Thymus (tissue), 11 donors: ENCODE data around the gene MTMR8. TPM values are rescaled to one million over a fixed set of nuclear protein-coding genes. Genes with fewer than 3 reads are reported as not detected.

Experiments
- DNase-seq, 9 donors: peaks; one replicate each; pipeline ENCODE4 v3.0.0-alpha.2; 2013; ENCODE audit warnings: low spot score in 9 of 9, low read depth in 6 of 9, missing footprints in 1 of 9
- H3K27ac ChIP-seq, 2 donors: one replicate each; pipeline ENCODE4 v1.5.1; 2013; ENCODE audit warnings: control low read depth in 1 of 2, low read depth in 1 of 2, low read length in 1 of 2, mild to moderate bottlenecking in 1 of 2, moderate library complexity in 1 of 2
- H3K27me3 ChIP-seq, 2 donors: one replicate each; pipeline ENCODE4 v1.5.1; 2013; ENCODE audit warnings: low read length in 1 of 2; ENCODE audit not compliant: control insufficient read depth in 2 of 2, insufficient read depth in 1 of 2
- H3K36me3 ChIP-seq, 2 donors: one replicate each; pipeline ENCODE4 v1.5.1; 2013; ENCODE audit warnings: low read length in 1 of 2, mild to moderate bottlenecking in 1 of 2, moderate library complexity in 1 of 2; ENCODE audit not compliant: control insufficient read depth in 2 of 2, insufficient read depth in 2 of 2
- H3K4me1 ChIP-seq, 2 donors: one replicate each; pipeline ENCODE4 v1.5.1; 2013; ENCODE audit warnings: low read length in 2 of 2; ENCODE audit not compliant: control insufficient read depth in 2 of 2, insufficient read depth in 2 of 2
- H3K4me3 ChIP-seq, 2 donors: one replicate each; pipeline ENCODE4 v1.5.1; 2013; ENCODE audit warnings: low read length in 2 of 2, control low read depth in 1 of 2, mild to moderate bottlenecking in 1 of 2
- H3K9me3 ChIP-seq, 2 donors: one replicate each; pipeline ENCODE4 v1.5.1; 2013; ENCODE audit warnings: low read length in 1 of 2, mild to moderate bottlenecking in 1 of 2; ENCODE audit not compliant: control insufficient read depth in 2 of 2, insufficient read depth in 1 of 2
- WGBS: extraction: QIAGEN DNeasy Blood & Tissue Kit; methylation state at CpG from one replicate; pipeline ENCODE4 v1.1.7; 2013; 5-methylcytosine and 5-hydroxymethylcytosine counted together
- polyA plus RNA-seq: library from polyadenylated mRNA; stranded (reverse); fragments of 200-250 nt; gene quantifications from one replicate; pipeline ENCODE4 v1.2.3, GENCODE V29; 2013
- total RNA-seq: library from RNA; stranded (reverse); fragments of 120-200 nt; gene quantifications from one replicate; pipeline ENCODE4 v1.2.4, GENCODE V29; 2013
- donor health status: healthy.

MTMR8 gene
- total and polyA plus RNA-seq, 2 donors: 1.2 to 2.1 TPM

DNA sequence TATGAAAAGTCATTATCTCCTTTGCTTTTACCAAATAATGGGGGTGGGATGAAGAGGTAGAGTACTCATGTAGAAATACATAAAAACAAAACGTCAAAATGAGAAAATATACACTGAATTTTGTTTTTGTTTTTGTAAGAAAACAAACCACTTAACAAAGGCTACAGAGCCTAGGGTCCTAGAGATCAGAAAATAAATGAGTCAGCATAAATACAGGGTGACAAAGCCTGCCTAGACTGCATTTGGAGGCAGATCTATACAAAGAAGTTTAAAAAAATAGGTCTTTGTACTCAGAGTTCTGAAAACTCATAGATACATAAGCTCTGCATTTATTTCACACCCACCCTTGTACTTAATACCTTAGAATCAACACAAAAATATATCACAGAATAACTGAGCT is 52.4 kb downstream of the MTMR8 start:
- H3K9me3 ChIP-seq: no peaks in the 10 kb centered on the region
- 98% methylated on average over 1 of the region's 1 CpG for WGBS
- no peaks in the 10 kb centered on the region for H3K27me3 ChIP-seq
- no peak for DNase-seq
- H3K36me3 ChIP-seq: no peaks in the 10 kb centered on the region
- H3K27ac ChIP-seq: no peak overlapping the region
- H3K4me1 ChIP-seq: no peaks in the 10 kb centered on the region
- H3K4me3 ChIP-seq: no peak overlapping the region

DNA sequence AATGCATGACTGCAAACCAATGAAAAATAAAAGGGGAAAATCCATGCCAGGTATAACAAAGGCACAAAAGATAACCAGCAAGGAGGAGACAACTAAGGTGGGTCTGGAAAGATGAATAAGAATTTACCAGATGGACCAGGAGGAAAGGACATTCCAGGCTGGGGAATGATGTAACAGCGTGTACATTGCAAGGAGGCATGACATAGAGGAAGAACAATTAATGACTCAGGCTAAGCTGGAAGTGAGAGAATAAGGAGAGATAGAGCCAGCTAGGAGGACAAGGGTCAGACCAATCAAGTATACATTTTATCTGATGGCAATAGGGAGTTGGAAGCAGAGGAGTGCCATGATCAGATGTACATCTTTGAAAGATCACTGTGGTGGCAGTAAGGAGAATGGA is 57.0 kb downstream of the MTMR8 start:
- no peak overlapping the region for H3K4me3 ChIP-seq
- no peaks in the 10 kb centered on the region for H3K27me3 ChIP-seq
- no peaks in the 10 kb centered on the region for H3K4me1 ChIP-seq
- H3K27ac ChIP-seq: no peak overlapping the region
- DNase-seq: no peak
- WGBS: 97% methylated on average over 1 of the region's 1 CpG
- no peaks in the 10 kb centered on the region for H3K36me3 ChIP-seq
- H3K9me3 ChIP-seq: no peaks in the 10 kb centered on the region

DNA sequence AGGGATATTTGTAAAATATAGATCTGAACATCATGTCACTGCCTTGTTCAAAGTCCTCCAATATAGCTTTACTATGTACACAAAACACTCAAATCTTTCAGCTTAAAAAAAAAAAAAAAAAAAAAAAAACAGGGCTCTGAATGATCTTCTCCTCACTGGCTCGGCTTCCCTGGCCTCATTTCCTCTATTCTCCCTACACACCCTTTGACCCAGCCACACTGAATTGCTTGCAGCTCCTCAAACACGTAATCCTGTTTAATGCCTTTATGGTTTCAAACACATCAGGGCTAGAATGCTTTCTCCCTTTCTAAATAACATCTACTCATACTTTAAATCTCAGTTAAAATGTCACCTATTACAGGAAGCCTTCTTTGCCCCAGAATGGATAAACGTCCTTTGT is 60.8 kb downstream of the MTMR8 start:
- no peak for DNase-seq
- 94% methylated on average over 3 of the region's 3 CpGs for WGBS
- H3K36me3 ChIP-seq: no peaks in the 10 kb centered on the region
- H3K4me3 ChIP-seq: no peak overlapping the region
- H3K27ac ChIP-seq: no peak overlapping the region
- H3K9me3 ChIP-seq: no peaks in the 10 kb centered on the region
- no peaks in the 10 kb centered on the region for H3K27me3 ChIP-seq
- no peaks in the 10 kb centered on the region for H3K4me1 ChIP-seq

DNA sequence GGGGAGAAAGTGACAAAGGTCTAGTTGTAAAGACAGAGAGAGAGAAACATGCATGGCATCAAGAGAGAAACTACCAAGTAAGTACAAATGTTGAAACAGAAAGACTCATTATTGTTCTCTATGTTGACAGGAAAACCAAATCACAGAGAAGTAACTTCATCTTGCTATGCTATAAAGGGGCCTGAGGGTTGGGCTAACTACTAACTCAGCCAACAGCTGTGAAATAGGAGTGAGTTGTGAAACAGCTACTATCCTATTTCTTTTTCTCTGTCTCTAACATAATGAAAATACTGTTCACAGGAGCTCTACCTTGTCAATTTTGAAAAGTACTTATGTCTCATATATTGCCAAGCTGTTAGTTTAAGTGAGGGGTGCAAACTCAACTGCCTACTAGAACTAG is 65.0 kb downstream of the MTMR8 start:
- DNase-seq: no peak
- H3K36me3 ChIP-seq: no peaks in the 10 kb centered on the region

DNA sequence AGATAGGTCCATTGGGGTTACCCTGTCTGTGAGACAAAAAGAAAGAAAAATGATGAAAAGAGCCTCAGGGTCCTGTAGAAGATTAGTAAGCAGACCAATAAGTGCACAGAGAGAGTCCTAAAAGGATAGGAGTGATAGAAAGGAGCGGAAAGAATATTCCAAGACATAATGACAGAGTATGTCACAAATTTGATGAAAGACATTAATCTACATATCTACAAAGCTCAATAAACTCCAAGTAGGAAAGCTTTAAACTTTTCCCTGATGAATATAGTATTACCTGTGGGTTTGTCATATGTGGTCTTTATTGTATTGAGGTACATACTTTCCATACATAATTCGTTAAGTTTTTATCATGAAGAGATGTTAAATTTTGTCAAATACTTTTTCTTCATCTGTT is 73.7 kb downstream of the MTMR8 start:
- no peaks in the 10 kb centered on the region for H3K4me1 ChIP-seq
- peaks cover 0 to 5% of the 10 kb centered on the region in 2 donors for H3K36me3 ChIP-seq
- H3K4me3 ChIP-seq: no peak overlapping the region
- DNase-seq: no peak
- H3K9me3 ChIP-seq: peaks cover 0 to 5% of the 10 kb centered on the region in 2 donors
- WGBS: 99% methylated on average over 2 of the region's 2 CpGs
- H3K27me3 ChIP-seq: no peaks in the 10 kb centered on the region
- H3K27ac ChIP-seq: no peak overlapping the region

More for the DNA sequence above, 65.0 kb downstream of the MTMR8 start:
- H3K27ac ChIP-seq: no peak overlapping the region
- no peaks in the 10 kb centered on the region for H3K4me1 ChIP-seq
- H3K27me3 ChIP-seq: no peaks in the 10 kb centered on the region
- no peak overlapping the region for H3K4me3 ChIP-seq
- no peaks in the 10 kb centered on the region for H3K9me3 ChIP-seq

GRCh38 chrX:64313624-64314023 is 81.6 kb downstream of the MTMR8 start:
- Histone ChIP-seq H3K27me3 (no peaks in the 10 kb centered on the region), H3K27ac (no peak overlapping the region), H3K4me3 (no peak overlapping the region), H3K36me3 (no peaks in the 10 kb centered on the region), H3K9me3 (peaks cover 0 to 11% of the 10 kb centered on the region in 2 donors), H3K4me1 (no peaks in the 10 kb centered on the region)
- DNase-seq: no peak
- 100% methylated on average over 1 of the region's 1 CpG for WGBS

DNA sequence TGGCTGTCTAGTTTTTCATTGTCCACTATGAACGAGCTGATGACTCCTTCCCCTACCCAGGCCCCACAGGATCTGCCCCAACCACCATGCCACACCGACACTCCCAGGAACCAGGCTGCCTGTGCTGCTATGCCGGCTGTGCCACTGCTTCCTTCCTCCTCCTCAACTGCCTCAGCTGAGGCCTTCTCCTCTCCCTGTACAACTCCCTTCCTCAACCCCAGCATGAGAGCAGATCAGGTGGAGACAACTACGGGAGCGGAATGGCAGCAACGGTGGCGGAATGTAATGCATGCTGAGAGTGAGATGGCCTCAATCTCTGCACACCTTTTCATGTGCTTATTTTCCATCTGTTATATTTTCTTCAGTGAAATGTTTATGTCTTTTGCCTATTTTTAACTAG is 88.5 kb downstream of the MTMR8 start:
- no peaks in the 10 kb centered on the region for H3K27me3 ChIP-seq
- WGBS: 96% methylated on average over 7 of the region's 7 CpGs

DNA sequence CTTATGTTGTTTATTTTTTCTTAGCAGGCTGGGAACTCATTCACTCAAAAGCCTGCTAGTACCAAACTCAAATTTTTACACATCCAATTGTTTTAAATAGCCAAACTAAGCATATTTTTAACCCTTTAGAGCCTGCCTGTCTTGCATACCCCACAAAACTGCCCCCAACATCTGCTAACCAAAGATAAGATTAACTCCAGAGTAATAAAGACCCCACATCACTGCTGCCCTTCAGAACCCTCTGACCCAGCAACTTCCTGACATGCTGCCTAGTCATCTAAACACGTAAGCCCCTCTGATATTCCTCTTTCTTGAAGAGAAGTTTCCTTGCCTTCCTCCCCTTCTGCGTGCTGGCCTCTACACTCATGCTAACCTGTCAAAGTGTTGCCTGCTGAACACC is 104.1 kb downstream of the MTMR8 start:
- H3K4me3 ChIP-seq: no peak overlapping the region
- no peaks in the 10 kb centered on the region for H3K27me3 ChIP-seq
- WGBS: 67% methylated on average over 2 of the region's 2 CpGs
- H3K27ac ChIP-seq: no peak overlapping the region
- no peaks in the 10 kb centered on the region for H3K9me3 ChIP-seq
- no peaks in the 10 kb centered on the region for H3K4me1 ChIP-seq
- DNase-seq: no peak
- no peaks in the 10 kb centered on the region for H3K36me3 ChIP-seq

More for the DNA sequence above, 88.5 kb downstream of the MTMR8 start:
- Histone ChIP-seq H3K36me3 (no peaks in the 10 kb centered on the region), H3K27ac (no peak overlapping the region), H3K4me3 (no peak overlapping the region), H3K4me1 (no peaks in the 10 kb centered on the region), H3K9me3 (no peaks in the 10 kb centered on the region)
- DNase-seq: no peak

DNA sequence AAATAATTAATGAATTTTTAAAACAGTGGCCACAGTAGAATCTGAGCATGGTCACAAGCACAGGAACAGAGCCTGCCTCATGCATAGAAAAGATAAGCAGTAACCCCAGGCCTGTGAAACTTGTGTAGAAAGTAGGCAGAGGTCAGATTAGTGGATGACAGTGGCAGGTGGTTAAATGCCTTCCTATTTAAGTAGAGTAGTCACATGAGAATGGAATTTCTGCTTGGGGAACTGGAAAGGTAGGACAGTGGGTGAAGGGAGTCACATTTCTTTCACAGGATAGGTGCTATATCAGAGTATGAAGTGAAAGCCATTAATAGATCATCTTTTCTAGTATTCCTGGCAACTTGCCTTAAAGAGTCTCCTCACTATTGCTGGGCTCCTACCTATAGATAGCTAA is 130.0 kb downstream of the MTMR8 start:
- no peak overlapping the region for H3K27ac ChIP-seq
- H3K9me3 ChIP-seq: no peaks in the 10 kb centered on the region
- no peaks in the 10 kb centered on the region for H3K36me3 ChIP-seq
- no peaks in the 10 kb centered on the region for H3K27me3 ChIP-seq
- DNase-seq: no peak
- no peak overlapping the region for H3K4me3 ChIP-seq
- H3K4me1 ChIP-seq: no peaks in the 10 kb centered on the region
